Neural progenitor cell (in vitro differentiated cells): ENCODE measurements around the gene TNRC6C. TPM values are rescaled to one million over a fixed set of nuclear protein-coding genes. Genes with fewer than 3 reads are reported as not detected.

Source experiments
- DNase-seq: peaks from one replicate; pipeline ENCODE4 v3.0.0-alpha.2; 2016; ENCODE audit warnings: low spot score
- H2AFZ ChIP-seq: fragments of 200-600 bp; sonication (generic); replicated peaks from 2 replicates; pipeline ENCODE4 v1.6.1; 2016; ENCODE audit warnings: antibody characterized with exemption
- H3F3A ChIP-seq: fragments of 200-600 bp; sonication (generic); 2 replicates; pipeline ENCODE4 v1.6.1; 2016; ENCODE audit warnings: antibody characterized with exemption, low read depth
- H3K27ac ChIP-seq: fragments of 200-600 bp; sonication (generic); 2 replicates; pipeline ENCODE4 v1.5.1; 2016; ENCODE audit warnings: mild to moderate bottlenecking
- H3K27me3 ChIP-seq: fragments of 200-600 bp; sonication (generic); 2 replicates; pipeline ENCODE4 v1.6.1; 2016; ENCODE audit warnings: mild to moderate bottlenecking, moderate library complexity
- H3K36me3 ChIP-seq: fragments of 200-600 bp; sonication (generic); 2 replicates; pipeline ENCODE4 v1.5.1; 2016
- H3K4me1 ChIP-seq: fragments of 200-600 bp; sonication (generic); 2 replicates; pipeline ENCODE4 v1.6.1; 2016; ENCODE audit warnings: mixed run types
- H3K4me2 ChIP-seq: fragments of 200-600 bp; sonication (generic); 2 replicates; pipeline ENCODE4 v1.6.1; 2016
- H3K4me3 ChIP-seq: fragments of 200-600 bp; sonication (generic); 2 replicates; pipeline ENCODE4 v1.5.1; 2016
- H3K79me2 ChIP-seq: fragments of 200-600 bp; sonication (generic); 2 replicates; pipeline ENCODE4 v1.6.1; 2016; ENCODE audit warnings: low read depth
- H3K9ac ChIP-seq: fragments of 200-600 bp; sonication (generic); 2 replicates; pipeline ENCODE4 v1.6.1; 2016
- H3K9me3 ChIP-seq: fragments of 200-600 bp; sonication (generic); 2 replicates; pipeline ENCODE4 v1.5.1; 2016; ENCODE audit warnings: low read depth
- H4K20me1 ChIP-seq: fragments of 200-600 bp; sonication (generic); 2 replicates; pipeline ENCODE4 v1.6.1; 2016; ENCODE audit warnings: low read depth
- H3K27ac Mint-ChIP-seq: 3 replicates; pipeline ENCODE4 v1.8.0; 2021; ENCODE audit warnings: mixed read lengths
- H3K27me3 Mint-ChIP-seq: 2 replicates; pipeline ENCODE4 v1.8.0; 2022; ENCODE audit warnings: low read depth, mild to moderate bottlenecking, inconsistent platforms, moderate library complexity, mixed read lengths; ENCODE audit not compliant: insufficient read depth
- H3K36me3 Mint-ChIP-seq: 3 replicates; pipeline ENCODE4 v1.8.0; 2021; ENCODE audit warnings: mixed read lengths
- H3K4me1 Mint-ChIP-seq: 3 replicates; pipeline ENCODE4 v1.8.0; 2021; ENCODE audit warnings: mixed read lengths
- H3K4me3 Mint-ChIP-seq: 3 replicates; pipeline ENCODE4 v1.8.0; 2021; ENCODE audit warnings: mild to moderate bottlenecking, moderate library complexity, mixed read lengths
- H3K9me3 Mint-ChIP-seq: 3 replicates; pipeline ENCODE4 v1.8.0; 2020; ENCODE audit warnings: mixed read lengths
- EZH2 ChIP-seq: fragments of 200-600 bp; sonication (generic); IDR thresholded peaks from 2 replicates; pipeline ENCODE4 v1.6.1; 2017; ENCODE audit warnings: antibody characterized with exemption, mild to moderate bottlenecking, moderate library complexity
- EZH2phosphoT487 ChIP-seq: fragments of 200-600 bp; sonication (generic); IDR thresholded peaks from 2 replicates; pipeline ENCODE4 v1.6.1; 2017; ENCODE audit warnings: antibody characterized with exemption
- total RNA-seq: library from RNA; depleted of rRNA; stranded (reverse); fragments of >200 nt; gene quantifications from 2 replicates; pipeline ENCODE4 v1.2.3, GENCODE V29; 2015; ENCODE audit warnings: low replicate concordance
- TF ChIP-seq, protein P1 (sequence below): fragments of 200-600 bp; sonication (generic); IDR thresholded peaks from 2 replicates; pipeline ENCODE4 v1.5.1; 2017; ENCODE audit warnings: antibody characterized with exemption, mild to moderate bottlenecking

TNRC6C gene
- total RNA-seq, 1 donor from 2014 or later = 14.9 TPM

DNA sequence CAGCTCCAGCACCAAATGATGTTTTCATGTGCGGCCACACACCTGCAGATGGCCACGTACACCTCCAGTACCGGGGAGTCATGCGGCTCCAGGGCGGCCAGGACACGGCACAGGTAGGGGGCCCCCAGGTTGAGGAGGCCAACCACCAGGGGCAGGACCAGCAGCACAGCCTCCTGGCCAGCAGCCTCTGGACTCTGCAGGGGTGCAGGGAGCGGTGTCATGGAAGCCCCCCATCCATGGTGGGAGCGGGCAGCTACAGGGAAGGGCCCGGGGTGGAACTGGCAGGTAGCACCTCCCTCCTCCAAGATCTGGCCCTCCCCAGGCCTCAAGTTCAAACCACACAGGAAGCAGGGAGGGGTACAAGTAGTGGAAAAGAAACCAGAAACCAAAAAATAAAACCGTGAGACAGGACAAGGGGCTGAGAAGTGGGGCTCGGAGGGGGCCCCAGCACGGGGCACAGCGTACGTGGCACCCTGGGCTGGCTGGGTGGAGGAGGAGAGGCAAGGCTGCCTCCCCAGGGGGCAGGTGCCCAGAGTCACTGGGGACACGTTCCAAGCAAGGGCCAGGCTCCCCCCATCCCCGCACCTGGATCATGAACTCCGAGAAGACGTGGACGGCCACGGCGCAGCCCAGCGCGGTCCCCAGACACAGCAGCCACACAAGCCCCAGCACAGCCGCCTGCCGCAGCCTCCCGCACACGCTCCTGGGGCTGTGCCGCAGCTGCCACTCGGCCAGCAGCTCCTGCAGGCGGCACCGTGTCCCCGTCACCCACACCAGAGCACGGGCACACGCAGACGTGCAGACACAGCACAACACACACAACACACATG is 162.7 kb downstream of the TNRC6C start:
- Histone ChIP-seq H3K4me1 (peaks cover 4% of the 10 kb centered on the region), H3F3A (no peaks in the 10 kb centered on the region), H4K20me1 (peaks cover 2% of the 10 kb centered on the region), H3K79me2 (no peaks in the 10 kb centered on the region), H3K9me3 (no peaks in the 10 kb centered on the region), H3K9ac (no peak overlapping the region), H3K27ac (no peak overlapping the region), H3K4me2 (no peak overlapping the region), H3K36me3 (no peaks in the 10 kb centered on the region), H3K4me3 (no peak overlapping the region), H2AFZ (no peak overlapping the region), H3K27me3 (no peaks in the 10 kb centered on the region)
- peaks cover 3% of the 10 kb centered on the region for H3K36me3 Mint-ChIP-seq
- TF ChIP-seq EZH2phosphoT487 (no peak), EZH2 (no peak)
- TF ChIP-seq, protein P1, sequence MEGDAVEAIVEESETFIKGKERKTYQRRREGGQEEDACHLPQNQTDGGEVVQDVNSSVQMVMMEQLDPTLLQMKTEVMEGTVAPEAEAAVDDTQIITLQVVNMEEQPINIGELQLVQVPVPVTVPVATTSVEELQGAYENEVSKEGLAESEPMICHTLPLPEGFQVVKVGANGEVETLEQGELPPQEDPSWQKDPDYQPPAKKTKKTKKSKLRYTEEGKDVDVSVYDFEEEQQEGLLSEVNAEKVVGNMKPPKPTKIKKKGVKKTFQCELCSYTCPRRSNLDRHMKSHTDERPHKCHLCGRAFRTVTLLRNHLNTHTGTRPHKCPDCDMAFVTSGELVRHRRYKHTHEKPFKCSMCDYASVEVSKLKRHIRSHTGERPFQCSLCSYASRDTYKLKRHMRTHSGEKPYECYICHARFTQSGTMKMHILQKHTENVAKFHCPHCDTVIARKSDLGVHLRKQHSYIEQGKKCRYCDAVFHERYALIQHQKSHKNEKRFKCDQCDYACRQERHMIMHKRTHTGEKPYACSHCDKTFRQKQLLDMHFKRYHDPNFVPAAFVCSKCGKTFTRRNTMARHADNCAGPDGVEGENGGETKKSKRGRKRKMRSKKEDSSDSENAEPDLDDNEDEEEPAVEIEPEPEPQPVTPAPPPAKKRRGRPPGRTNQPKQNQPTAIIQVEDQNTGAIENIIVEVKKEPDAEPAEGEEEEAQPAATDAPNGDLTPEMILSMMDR = no peak
- no peak for DNase-seq
- H3K4me1 Mint-ChIP-seq = no peaks in the 10 kb centered on the region
- no peaks in the 10 kb centered on the region for H3K9me3 Mint-ChIP-seq
- H3K4me3 Mint-ChIP-seq = no peak overlapping the region
- no peaks in the 10 kb centered on the region for H3K27me3 Mint-ChIP-seq
- no peak overlapping the region for H3K27ac Mint-ChIP-seq

DNA sequence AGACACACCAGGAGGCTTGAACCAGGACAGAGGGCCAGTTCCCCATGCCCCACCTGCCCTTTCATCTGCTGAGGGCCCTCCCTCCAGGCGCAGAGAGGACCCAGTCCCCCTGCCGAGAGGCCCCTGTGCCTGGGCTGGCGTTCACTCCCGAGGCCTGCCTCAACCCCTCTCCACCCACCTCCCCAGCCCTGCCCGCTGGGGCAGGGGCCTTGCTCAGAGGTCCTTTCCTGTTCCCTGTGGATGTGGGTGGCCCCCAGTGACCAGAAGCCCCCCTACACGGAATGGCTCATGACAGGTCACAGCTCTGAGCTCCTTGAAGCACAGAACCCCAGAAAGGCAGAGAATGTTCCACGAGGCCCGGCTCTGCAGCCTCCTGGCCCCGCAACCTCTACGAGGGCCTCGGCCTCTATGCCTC is 163.3 kb downstream of the TNRC6C start:
- H3K9me3 ChIP-seq = no peaks in the 10 kb centered on the region
- H3K27ac ChIP-seq = no peak overlapping the region
- no peaks in the 10 kb centered on the region for H3K27me3 ChIP-seq
- H3K27me3 Mint-ChIP-seq = no peaks in the 10 kb centered on the region
- no peak for TF ChIP-seq EZH2phosphoT487
- no peak for TF ChIP-seq EZH2
- TF ChIP-seq, protein P1 = no peak
- no peaks in the 10 kb centered on the region for H3K36me3 ChIP-seq
- no peaks in the 10 kb centered on the region for H3K4me1 Mint-ChIP-seq
- no peak overlapping the region for H3K4me3 ChIP-seq
- H3K4me2 ChIP-seq = no peak overlapping the region
- H3K4me3 Mint-ChIP-seq = no peak overlapping the region
- no peak overlapping the region for H3K9ac ChIP-seq
- H3K27ac Mint-ChIP-seq = no peak overlapping the region
- DNase-seq = no peak
- H4K20me1 ChIP-seq = peaks cover 5% of the 10 kb centered on the region
- H3K9me3 Mint-ChIP-seq = no peaks in the 10 kb centered on the region
- H3K4me1 ChIP-seq = peaks cover 8% of the 10 kb centered on the region
- H3F3A ChIP-seq = no peaks in the 10 kb centered on the region
- H3K79me2 ChIP-seq = no peaks in the 10 kb centered on the region
- H3K36me3 Mint-ChIP-seq = peaks cover 3% of the 10 kb centered on the region
- no peak overlapping the region for H2AFZ ChIP-seq

DNA sequence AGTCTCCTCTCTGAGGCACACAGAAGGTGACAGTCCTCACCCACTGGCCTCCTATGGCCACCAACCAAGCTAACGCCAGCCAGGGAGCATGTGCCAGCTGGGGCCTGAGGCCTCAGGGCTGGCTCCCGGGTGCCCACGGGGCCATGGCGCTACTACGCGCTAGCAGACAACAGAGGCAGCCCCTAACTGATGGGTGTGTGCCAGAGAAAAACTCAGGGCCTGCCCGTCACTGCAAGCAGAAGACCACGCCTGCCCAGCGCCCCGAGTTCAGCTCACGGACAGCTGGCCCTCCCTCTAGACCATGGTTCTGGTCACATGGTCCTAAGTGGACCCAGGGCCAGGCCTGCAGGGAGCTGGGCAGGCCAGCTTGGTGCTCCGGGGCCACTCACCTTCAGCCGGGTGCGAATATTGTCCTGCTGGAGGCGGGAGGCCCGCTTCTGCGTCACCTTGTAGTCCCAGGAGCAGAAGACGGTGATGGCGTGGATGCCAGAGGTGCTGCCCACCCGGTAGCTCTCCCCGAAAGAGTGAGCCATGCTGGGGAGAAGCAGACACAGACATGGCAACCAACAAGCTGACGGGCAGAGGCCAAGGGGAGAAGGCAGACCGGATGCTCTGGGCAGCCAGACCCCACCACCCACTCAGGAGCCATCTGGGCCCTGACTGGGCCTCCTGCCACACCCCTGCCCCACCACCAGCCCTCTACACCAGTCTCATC is 163.9 kb downstream of the TNRC6C start:
- Histone ChIP-seq H3K27me3 (peaks cover 3% of the 10 kb centered on the region), H3K9me3 (no peaks in the 10 kb centered on the region), H3K79me2 (no peaks in the 10 kb centered on the region), H3K36me3 (no peaks in the 10 kb centered on the region), H3K27ac (no peak overlapping the region), H3K4me3 (no peak overlapping the region), H3F3A (no peaks in the 10 kb centered on the region), H3K4me1 (peaks cover 13% of the 10 kb centered on the region), H3K4me2 (no peak overlapping the region), H3K9ac (no peak overlapping the region), H2AFZ (no peak overlapping the region), H4K20me1 (peaks cover 5% of the 10 kb centered on the region)
- peaks cover 3% of the 10 kb centered on the region for H3K36me3 Mint-ChIP-seq
- peaks cover 4% of the 10 kb centered on the region for H3K4me1 Mint-ChIP-seq
- TF ChIP-seq EZH2phosphoT487 (no peak), EZH2 (no peak)
- TF ChIP-seq, protein P1 = no peak
- no peak for DNase-seq
- no peaks in the 10 kb centered on the region for H3K27me3 Mint-ChIP-seq
- no peak overlapping the region for H3K27ac Mint-ChIP-seq
- H3K4me3 Mint-ChIP-seq = no peak overlapping the region
- H3K9me3 Mint-ChIP-seq = no peaks in the 10 kb centered on the region
